SK-N-SH (cell line): ENCODE measurements around the gene ZNF628.

Experiments
- EP300 ChIP-seq, 2 experiments: IDR thresholded peaks; 2 replicates each; pipeline versions ENCODE4 v1.4.0 to v1.6.1; 2012; ENCODE audit warnings: borderline replicate concordance in 1 of 2, low read depth in 1 of 2, low read length in 1 of 2
- EZH2phosphoT487 ChIP-seq: fragments of 200-600 bp; sonication (generic); IDR thresholded peaks from 2 replicates; pipeline ENCODE4 v1.6.1; 2017; ENCODE audit warnings: low read depth, mixed run types, mild to moderate bottlenecking, antibody characterized with exemption, moderate library complexity, borderline replicate concordance
- FOXM1 ChIP-seq: IDR thresholded peaks from 2 replicates; pipeline ENCODE4 v1.4.0; 2012; ENCODE audit warnings: low read depth, mild to moderate bottlenecking
- MEF2A ChIP-seq: IDR thresholded peaks from 2 replicates; pipeline ENCODE4 v1.4.0; 2012; ENCODE audit warnings: low read depth, borderline replicate concordance
- POLR2AphosphoS5 ChIP-seq: IDR thresholded peaks from 2 replicates; pipeline ENCODE4 v1.6.1; 2012; ENCODE audit warnings: low read depth, low read length
- RAD21 ChIP-seq: IDR thresholded peaks from 2 replicates; pipeline ENCODE4 v1.6.1; 2012; ENCODE audit warnings: mild to moderate bottlenecking, low read length
- SIN3A ChIP-seq: IDR thresholded peaks from 2 replicates; pipeline ENCODE4 v1.6.1; 2012; ENCODE audit warnings: low read depth, mild to moderate bottlenecking, low read length, moderate library complexity, borderline replicate concordance
- TAF1 ChIP-seq: IDR thresholded peaks from 2 replicates; pipeline ENCODE4 v1.6.1; 2012; ENCODE audit warnings: low read depth, mild to moderate bottlenecking, low read length, moderate library complexity, borderline replicate concordance
- YY1 ChIP-seq: IDR thresholded peaks from 2 replicates; pipeline ENCODE4 v1.4.0; 2012; ENCODE audit warnings: low read depth, mild to moderate bottlenecking
- TF ChIP-seq, protein P1 (sequence below): fragments of 200-600 bp; sonication (generic); IDR thresholded peaks from 2 replicates; pipeline ENCODE4 v1.6.1; 2017; ENCODE audit warnings: antibody characterized with exemption, mild to moderate bottlenecking, moderate library complexity
- TF ChIP-seq, protein P2 (sequence below): IDR thresholded peaks from 2 replicates; pipeline ENCODE4 v1.4.0; 2012; ENCODE audit warnings: low read depth
- TF ChIP-seq, protein P3 (sequence below): fragments of 150-350 bp; IDR thresholded peaks from 2 replicates; pipeline ENCODE4 v1.6.1; 2017; ENCODE audit warnings: antibody characterized with exemption, low read length, low read depth, borderline replicate concordance
- TF ChIP-seq, protein P4 (sequence below): IDR thresholded peaks from 2 replicates; pipeline ENCODE4; 2012
- TF ChIP-seq, protein P5 (sequence below): fragments of 150-350 bp; IDR thresholded peaks from 2 replicates; pipeline ENCODE4 v1.6.1; 2016; ENCODE audit warnings: mild to moderate bottlenecking, low read depth, low read length

DNA sequence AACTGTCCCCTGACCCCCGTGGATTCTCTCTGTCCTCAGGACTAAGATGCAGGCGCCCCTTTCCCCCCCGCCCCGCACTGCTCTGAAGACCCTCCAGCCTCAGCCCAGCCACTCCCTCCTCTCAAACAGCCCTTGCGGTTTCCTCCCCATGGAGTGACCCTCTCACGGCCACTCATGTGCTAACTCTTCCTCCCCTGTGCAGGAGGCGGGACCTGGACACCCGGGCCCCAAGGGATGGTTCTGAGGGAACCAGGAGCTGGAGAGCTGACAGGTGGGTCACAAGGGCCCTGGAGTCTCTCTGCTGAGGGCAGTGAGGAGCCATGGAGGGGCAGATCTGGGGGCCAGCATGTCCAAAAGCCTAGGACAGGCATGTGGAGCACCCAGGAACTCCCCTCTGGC is 16.9 kb upstream of the ZNF628 start:
- TF ChIP-seq, protein P1, sequence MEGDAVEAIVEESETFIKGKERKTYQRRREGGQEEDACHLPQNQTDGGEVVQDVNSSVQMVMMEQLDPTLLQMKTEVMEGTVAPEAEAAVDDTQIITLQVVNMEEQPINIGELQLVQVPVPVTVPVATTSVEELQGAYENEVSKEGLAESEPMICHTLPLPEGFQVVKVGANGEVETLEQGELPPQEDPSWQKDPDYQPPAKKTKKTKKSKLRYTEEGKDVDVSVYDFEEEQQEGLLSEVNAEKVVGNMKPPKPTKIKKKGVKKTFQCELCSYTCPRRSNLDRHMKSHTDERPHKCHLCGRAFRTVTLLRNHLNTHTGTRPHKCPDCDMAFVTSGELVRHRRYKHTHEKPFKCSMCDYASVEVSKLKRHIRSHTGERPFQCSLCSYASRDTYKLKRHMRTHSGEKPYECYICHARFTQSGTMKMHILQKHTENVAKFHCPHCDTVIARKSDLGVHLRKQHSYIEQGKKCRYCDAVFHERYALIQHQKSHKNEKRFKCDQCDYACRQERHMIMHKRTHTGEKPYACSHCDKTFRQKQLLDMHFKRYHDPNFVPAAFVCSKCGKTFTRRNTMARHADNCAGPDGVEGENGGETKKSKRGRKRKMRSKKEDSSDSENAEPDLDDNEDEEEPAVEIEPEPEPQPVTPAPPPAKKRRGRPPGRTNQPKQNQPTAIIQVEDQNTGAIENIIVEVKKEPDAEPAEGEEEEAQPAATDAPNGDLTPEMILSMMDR: no peak
- TF ChIP-seq TAF1 (no peak), MEF2A (no peak), POLR2AphosphoS5 (no peak), EP300 (IDR thresholded peaks at IDR 0.05; ENCODE audit: borderline replicate concordance in 1 of 2, low read depth in 1 of 2, low read length in 1 of 2) (no peak), RAD21 (no peak), SIN3A (no peak), YY1 (no peak), EZH2phosphoT487 (no peak), FOXM1 (no peak)
- TF ChIP-seq, protein P2, sequence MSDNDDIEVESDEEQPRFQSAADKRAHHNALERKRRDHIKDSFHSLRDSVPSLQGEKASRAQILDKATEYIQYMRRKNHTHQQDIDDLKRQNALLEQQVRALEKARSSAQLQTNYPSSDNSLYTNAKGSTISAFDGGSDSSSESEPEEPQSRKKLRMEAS: no peak
- TF ChIP-seq, protein P3, sequence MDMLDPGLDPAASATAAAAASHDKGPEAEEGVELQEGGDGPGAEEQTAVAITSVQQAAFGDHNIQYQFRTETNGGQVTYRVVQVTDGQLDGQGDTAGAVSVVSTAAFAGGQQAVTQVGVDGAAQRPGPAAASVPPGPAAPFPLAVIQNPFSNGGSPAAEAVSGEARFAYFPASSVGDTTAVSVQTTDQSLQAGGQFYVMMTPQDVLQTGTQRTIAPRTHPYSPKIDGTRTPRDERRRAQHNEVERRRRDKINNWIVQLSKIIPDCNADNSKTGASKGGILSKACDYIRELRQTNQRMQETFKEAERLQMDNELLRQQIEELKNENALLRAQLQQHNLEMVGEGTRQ: no peak
- TF ChIP-seq, protein P4, sequence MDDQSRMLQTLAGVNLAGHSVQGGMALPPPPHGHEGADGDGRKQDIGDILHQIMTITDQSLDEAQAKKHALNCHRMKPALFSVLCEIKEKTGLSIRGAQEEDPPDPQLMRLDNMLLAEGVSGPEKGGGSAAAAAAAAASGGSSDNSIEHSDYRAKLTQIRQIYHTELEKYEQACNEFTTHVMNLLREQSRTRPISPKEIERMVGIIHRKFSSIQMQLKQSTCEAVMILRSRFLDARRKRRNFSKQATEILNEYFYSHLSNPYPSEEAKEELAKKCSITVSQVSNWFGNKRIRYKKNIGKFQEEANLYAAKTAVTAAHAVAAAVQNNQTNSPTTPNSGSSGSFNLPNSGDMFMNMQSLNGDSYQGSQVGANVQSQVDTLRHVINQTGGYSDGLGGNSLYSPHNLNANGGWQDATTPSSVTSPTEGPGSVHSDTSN: no peak
- TF ChIP-seq, protein P5, sequence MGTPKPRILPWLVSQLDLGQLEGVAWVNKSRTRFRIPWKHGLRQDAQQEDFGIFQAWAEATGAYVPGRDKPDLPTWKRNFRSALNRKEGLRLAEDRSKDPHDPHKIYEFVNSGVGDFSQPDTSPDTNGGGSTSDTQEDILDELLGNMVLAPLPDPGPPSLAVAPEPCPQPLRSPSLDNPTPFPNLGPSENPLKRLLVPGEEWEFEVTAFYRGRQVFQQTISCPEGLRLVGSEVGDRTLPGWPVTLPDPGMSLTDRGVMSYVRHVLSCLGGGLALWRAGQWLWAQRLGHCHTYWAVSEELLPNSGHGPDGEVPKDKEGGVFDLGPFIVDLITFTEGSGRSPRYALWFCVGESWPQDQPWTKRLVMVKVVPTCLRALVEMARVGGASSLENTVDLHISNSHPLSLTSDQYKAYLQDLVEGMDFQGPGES: no peak
